D721Med (cell line): ENCODE data around the gene SCAANT1.

ENCODE experiments used
- DNase-seq: peaks from one replicate; pipeline ENCODE4 v3.0.0; 2011; ENCODE audit warnings: low spot score; ENCODE audit not compliant: insufficient read length
- FAIRE-seq: peaks from 2 replicates; lab custom pipeline; 2011; peaks lifted over from hg19 to GRCh38; lab: Jason Lieb, UNC
- TF ChIP-seq, protein P1 (sequence below): IDR thresholded peaks from 2 replicates; pipeline ENCODE4 v1.5.1; 2012; ENCODE audit warnings: mild to moderate bottlenecking, control low read depth; ENCODE audit not compliant: insufficient read depth; ENCODE audit errors: missing control alignments

SCAANT1 gene

DNA sequence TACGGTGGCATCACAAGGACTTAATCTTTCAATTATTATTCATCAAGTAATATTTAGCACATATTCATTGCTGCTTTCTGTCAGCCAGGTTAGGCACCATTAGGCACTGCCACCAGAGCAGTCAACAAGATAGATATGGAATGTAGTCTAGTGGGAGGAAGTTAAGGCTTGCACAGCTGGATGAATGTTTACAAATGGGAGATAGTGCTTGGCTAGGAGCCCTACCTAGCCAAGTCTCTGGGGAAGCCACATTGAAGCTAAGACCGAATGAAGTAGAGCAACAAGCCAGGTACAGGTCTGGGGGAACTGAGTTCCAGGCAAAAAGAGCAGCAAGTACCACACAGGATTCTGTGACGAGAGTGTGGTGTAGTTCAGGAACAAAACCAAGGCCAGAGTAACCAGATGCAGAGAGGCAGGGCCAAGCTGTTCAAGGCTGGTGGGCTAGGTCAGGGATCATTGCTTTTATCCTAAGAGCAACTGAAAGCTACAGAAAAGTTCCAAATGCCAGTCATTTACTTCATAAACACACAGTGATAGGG is 33.4 kb upstream of the SCAANT1 start:
- TF ChIP-seq, protein P1, sequence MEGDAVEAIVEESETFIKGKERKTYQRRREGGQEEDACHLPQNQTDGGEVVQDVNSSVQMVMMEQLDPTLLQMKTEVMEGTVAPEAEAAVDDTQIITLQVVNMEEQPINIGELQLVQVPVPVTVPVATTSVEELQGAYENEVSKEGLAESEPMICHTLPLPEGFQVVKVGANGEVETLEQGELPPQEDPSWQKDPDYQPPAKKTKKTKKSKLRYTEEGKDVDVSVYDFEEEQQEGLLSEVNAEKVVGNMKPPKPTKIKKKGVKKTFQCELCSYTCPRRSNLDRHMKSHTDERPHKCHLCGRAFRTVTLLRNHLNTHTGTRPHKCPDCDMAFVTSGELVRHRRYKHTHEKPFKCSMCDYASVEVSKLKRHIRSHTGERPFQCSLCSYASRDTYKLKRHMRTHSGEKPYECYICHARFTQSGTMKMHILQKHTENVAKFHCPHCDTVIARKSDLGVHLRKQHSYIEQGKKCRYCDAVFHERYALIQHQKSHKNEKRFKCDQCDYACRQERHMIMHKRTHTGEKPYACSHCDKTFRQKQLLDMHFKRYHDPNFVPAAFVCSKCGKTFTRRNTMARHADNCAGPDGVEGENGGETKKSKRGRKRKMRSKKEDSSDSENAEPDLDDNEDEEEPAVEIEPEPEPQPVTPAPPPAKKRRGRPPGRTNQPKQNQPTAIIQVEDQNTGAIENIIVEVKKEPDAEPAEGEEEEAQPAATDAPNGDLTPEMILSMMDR: no peak
- FAIRE-seq (no peak), DNase-seq (no peak)

DNA sequence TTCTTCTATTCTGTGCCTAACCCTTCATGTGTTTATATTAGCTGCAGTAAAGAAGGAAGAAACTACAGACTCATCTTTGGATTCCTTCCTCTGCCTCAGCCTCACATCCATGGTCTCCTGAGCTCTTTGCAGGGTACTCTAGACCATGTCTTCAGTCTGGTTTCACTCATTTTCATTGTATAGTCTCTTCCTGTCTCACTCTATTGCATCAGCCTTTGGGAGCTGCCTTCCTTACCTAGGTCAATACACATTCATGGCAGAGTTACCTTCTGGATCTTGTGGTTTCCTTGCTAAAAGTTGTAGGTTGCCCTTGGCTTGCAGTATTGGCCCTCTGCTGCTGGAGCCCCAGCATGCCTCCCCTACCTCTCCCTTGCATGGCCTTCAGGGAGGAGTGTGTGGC is 31.5 kb upstream of the SCAANT1 start:
- DNase-seq (no peak), FAIRE-seq (no peak)
- TF ChIP-seq, protein P1: no peak

DNA sequence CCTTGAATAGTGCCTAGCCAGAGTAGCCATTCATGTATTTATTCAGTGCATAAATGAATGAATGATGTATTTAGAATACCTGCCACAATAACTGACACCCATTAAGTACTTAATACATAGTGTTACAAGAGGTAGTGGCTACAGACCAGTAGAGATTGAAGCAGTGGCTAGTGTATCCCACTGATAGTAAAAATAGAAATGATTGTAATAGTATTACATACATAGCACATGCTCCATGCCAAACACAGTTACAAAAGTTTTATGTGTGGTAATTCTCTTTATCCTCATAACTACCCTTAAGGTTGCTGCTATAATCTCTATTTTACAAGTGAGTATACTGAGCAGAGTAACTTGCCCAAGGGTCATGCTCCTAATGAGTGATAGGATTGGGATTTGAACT is 30.3 kb upstream of the SCAANT1 start:
- no peak for DNase-seq
- TF ChIP-seq, protein P1: no peak
- FAIRE-seq: no peak

DNA sequence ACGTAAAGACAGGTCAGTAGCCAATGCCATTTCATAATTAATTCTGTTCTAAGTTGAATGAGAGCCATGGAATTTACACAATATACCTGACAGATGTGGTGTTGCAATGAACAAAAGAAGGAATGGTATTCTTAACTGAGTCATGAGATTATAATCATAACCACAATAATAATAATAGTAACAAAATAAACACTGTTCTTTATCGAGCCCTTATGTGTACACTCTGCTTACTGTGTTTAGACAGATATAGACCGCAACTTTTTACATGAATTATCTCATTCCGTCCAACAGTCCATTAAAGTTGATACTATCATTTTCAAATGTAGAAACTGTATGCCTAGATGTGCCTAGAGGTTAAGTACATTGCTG is 28.2 kb upstream of the SCAANT1 start:
- DNase-seq (no peak), FAIRE-seq (no peak)
- TF ChIP-seq, protein P1: no peak

DNA sequence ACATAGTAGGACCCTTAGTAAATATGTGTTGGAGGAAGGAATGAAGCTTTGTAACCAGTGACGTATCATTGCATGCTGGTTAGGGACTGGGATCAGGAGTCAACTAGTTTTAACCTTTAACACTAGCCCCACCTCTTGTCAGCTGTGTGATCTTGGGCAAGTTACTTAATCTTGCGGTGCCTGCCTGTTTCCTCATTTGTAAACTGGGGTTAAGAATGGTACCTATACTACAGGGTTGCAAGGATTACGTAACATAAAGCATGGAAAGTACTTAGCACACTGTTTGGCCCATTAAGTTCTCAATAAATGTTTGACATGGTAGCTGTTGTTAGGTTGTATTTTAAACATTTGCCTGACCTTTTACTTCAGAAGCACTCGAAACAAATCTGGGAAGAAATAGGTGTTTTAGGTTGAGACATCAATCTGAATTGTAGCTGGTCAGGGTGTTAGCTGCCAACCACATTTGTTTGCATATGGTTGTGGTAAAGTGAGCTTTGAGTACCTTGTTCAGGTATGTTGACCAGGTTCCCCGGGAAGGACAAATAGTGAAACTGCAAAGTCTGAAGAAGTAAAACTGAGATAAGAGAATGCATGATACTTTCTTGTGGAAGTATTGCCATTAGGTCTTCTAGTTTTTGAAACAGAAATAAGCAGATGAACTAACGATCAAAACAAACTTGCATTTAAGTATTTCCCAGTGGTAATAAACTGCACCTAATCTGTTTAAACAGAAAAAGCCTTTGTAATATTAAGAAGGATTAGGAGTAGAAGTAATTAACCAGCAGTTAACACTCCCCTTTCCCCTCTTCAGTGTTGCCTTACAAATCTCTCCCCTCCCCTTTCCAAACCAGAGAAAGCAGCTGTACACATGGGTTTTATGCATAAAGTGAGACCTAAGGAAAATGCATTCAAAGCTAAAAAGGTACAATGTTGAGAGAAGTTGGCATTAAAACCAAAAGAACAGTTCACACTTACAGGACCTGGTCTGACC is 25.8 kb upstream of the SCAANT1 start:
- peak; percentile 90 for FAIRE-seq
- TF ChIP-seq, protein P1: no peak
- DNase-seq: no peak

DNA sequence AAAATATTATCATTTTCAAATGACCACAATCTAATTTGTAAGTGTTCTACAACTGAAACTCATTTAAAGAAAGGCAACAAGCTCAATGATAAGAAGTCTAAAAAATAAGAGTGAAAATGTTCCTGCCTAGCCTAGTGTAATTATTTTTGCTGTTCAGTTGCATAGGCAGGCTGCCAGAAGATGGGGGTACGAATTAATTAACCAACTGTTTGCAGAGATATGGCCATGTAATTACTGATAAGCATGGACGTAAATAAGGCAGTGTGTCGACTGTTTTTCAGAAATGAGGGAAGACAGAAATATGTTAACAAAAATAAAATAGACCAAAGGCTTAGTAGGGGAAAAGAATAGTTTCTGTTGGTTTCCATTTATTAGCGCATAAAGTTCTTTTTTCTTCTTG is 24.7 kb upstream of the SCAANT1 start:
- TF ChIP-seq, protein P1: no peak
- FAIRE-seq (no peak), DNase-seq (no peak)
